ENCODE data around the gene COLGALT1.

Gene COLGALT1

DNA sequence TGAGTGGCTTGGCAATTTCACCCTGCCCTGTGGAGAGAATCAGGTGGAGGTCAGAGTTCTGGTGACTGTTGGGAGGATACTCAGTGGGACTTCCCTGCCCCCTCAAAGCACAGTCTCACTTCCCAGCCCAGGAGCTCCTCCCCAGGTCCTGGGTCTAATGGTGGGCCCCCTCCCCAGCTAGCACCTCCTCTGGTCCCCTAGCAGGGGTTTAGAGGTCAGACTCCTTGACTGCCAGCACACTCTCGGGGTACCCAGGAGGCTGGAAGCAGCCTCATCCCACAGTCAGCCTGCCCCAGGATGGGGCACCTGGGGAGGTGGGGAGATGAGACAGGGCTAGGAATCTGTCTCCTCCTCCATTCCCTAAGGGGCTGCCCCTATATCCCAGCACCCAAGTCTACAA, 65.2 kb downstream of the COLGALT1 start:
- H3K4me3 ChIP-seq (ENCODE audit: low read depth, low read length): no peak overlapping the region
- ChIA-PET POLR2A (no interaction called here), CTCF (interaction anchor here (0.6 to 3.3 kb wide), 4 partner anchors 14 to 317 kb away, joined by 4 to 31 read pairs (median 6); no protein-coding TSS in a partner anchor)
- H3K36me3 ChIP-seq (ENCODE audit: control insufficient read depth in 2 of 2, insufficient read depth in 1 of 2, low read length in 2 of 2): no peaks in the 10 kb centered on the region
- no peak for TF ChIP-seq ZNF785 (tag by site-specific recombination; IDR thresholded peaks at IDR 0.05)
- no peak for TF ChIP-seq GLIS1 (tag by site-specific recombination; IDR thresholded peaks at IDR 0.05)
- no peak for TF ChIP-seq ZNF624 (tag by site-specific recombination; IDR thresholded peaks at IDR 0.05)
- no peak for TF ChIP-seq ZNF311 (tag by site-specific recombination; IDR thresholded peaks at IDR 0.05; ENCODE audit: borderline replicate concordance)
- TF ChIP-seq, protein P1, sequence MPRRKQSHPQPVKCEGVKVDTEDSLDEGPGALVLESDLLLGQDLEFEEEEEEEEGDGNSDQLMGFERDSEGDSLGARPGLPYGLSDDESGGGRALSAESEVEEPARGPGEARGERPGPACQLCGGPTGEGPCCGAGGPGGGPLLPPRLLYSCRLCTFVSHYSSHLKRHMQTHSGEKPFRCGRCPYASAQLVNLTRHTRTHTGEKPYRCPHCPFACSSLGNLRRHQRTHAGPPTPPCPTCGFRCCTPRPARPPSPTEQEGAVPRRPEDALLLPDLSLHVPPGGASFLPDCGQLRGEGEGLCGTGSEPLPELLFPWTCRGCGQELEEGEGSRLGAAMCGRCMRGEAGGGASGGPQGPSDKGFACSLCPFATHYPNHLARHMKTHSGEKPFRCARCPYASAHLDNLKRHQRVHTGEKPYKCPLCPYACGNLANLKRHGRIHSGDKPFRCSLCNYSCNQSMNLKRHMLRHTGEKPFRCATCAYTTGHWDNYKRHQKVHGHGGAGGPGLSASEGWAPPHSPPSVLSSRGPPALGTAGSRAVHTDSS (tag by site-specific recombination; IDR thresholded peaks at IDR 0.05): no peak
- no peak for TF ChIP-seq ZNF600 (tag by site-specific recombination; IDR thresholded peaks at IDR 0.05)
- no peak for TF ChIP-seq ZBTB8A (tag by site-specific recombination; IDR thresholded peaks at IDR 0.05)
- TF ChIP-seq, protein P2, sequence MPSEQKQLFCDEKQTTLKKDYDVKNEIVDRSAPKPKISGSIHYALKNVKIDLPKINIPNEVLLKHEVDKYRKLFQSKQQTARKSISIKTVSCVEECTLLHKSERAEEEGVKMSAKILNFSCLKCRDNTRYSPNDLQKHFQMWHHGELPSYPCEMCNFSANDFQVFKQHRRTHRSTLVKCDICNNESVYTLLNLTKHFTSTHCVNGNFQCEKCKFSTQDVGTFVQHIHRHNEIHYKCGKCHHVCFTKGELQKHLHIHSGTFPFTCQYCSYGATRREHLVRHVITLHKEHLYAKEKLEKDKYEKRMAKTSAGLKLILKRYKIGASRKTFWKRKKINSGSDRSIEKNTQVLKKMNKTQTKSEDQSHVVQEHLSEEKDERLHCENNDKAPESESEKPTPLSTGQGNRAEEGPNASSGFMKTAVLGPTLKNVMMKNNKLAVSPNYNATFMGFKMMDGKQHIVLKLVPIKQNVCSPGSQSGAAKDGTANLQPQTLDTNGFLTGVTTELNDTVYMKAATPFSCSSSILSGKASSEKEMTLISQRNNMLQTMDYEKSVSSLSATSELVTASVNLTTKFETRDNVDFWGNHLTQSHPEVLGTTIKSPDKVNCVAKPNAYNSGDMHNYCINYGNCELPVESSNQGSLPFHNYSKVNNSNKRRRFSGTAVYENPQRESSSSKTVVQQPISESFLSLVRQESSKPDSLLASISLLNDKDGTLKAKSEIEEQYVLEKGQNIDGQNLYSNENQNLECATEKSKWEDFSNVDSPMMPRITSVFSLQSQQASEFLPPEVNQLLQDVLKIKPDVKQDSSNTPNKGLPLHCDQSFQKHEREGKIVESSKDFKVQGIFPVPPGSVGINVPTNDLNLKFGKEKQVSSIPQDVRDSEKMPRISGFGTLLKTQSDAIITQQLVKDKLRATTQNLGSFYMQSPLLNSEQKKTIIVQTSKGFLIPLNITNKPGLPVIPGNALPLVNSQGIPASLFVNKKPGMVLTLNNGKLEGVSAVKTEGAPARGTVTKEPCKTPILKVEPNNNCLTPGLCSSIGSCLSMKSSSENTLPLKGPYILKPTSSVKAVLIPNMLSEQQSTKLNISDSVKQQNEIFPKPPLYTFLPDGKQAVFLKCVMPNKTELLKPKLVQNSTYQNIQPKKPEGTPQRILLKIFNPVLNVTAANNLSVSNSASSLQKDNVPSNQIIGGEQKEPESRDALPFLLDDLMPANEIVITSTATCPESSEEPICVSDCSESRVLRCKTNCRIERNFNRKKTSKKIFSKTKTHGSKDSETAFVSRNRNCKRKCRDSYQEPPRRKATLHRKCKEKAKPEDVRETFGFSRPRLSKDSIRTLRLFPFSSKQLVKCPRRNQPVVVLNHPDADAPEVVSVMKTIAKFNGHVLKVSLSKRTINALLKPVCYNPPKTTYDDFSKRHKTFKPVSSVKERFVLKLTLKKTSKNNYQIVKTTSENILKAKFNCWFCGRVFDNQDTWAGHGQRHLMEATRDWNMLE (tag by site-specific recombination; conservative IDR thresholded peaks at IDR 0.05; ENCODE audit: low read depth): no peak
- no peaks in the 10 kb centered on the region for H3K9me3 ChIP-seq (ENCODE audit: control insufficient read depth, insufficient read depth, low read depth, low read length)
- H3K27ac ChIP-seq (ENCODE audit: extremely low read depth, low read depth, low read length): no peak overlapping the region
- no peaks in the 10 kb centered on the region for H3K4me1 ChIP-seq (ENCODE audit: control insufficient read depth, insufficient read depth, low read length)

- POLR2A ChIA-PET: no interaction called here
Observed at GRCh38 chr19:17623224-17623935, 67.9 kb downstream of the COLGALT1 start.

More at GRCh38 chr19:17623224-17623935, 67.9 kb downstream of the COLGALT1 start:
- H3K4me1 ChIP-seq (ENCODE audit: control insufficient read depth, insufficient read depth, low read length): no peaks in the 10 kb centered on the region
- H3K27ac ChIP-seq (ENCODE audit: extremely low read depth, low read depth, low read length): no peak overlapping the region
- CTCF ChIA-PET: interaction anchor here (2.2 to 3.3 kb wide), 2 partner anchors 13 to 17 kb away, joined by 9 to 31 read pairs; no protein-coding TSS in a partner anchor
- no peak overlapping the region for H3K4me3 ChIP-seq (ENCODE audit: low read depth, low read length)
- TF ChIP-seq ZNF544 (tag by site-specific recombination; IDR thresholded peaks at IDR 0.05) (no peak), ZNF426 (tag by site-specific recombination; IDR thresholded peaks at IDR 0.05) (no peak), ZNF423 (tag by site-specific recombination; IDR thresholded peaks at IDR 0.05) (no peak), ZNF280D (tag by site-specific recombination; IDR thresholded peaks at IDR 0.05) (no peak), ZNF202 (tag by site-specific recombination; IDR thresholded peaks at IDR 0.05; ENCODE audit: borderline replicate concordance) (no peak), ZNF707 (tag by site-specific recombination; IDR thresholded peaks at IDR 0.05) (no peak), KLF8 (tag by site-specific recombination; IDR thresholded peaks at IDR 0.05) (no peak)
- H3K36me3 ChIP-seq (ENCODE audit: control insufficient read depth in 2 of 2, insufficient read depth in 1 of 2, low read length in 2 of 2): no peaks in the 10 kb centered on the region
- no peaks in the 10 kb centered on the region for H3K9me3 ChIP-seq (ENCODE audit: control insufficient read depth, insufficient read depth, low read depth, low read length)
